HCT116 (cell line): Measurements from ENCODE around the gene ITPR1. TPM values are rescaled to one million over a fixed set of nuclear protein-coding genes. Genes with fewer than 3 reads are reported as not detected.
A peak's percentile ranks its signal among the peaks of the same experiment; 100 is the strongest.

Source experiments
- ATAC-seq: fragments of 200-7000 bp; cut with Tn5 transposase; 2 replicates; pipeline ENCODE4 v1.9.1; 2020; ENCODE audit warnings: mild to moderate bottlenecking, moderate library complexity
- BruUV-seq: library from RNA; stranded (reverse); fragments of 400-500 nt; replicated peaks from 2 replicates; lab custom pipeline; 2021; lab: Mats Ljungman, UMichigan
- CTCF ChIA-PET: fragments of 300-600 bp; sonication (Branson Sonifier 250); formaldehyde crosslinking; loops from one replicate; lab custom pipeline; 2021; ENCODE audit warnings: antibody characterized with exemption; lab: Charles Lee
- POLR2A ChIA-PET: fragments of 300-600, 350-600 bp; sonication (Branson Sonifier 250); formaldehyde crosslinking; loops from one replicate; lab custom pipeline; 2021; ENCODE audit warnings: antibody characterized with exemption; lab: Charles Lee
- RAD21 ChIA-PET, 2 experiments: fragments of 300-600 bp; sonication (Branson Sonifier 250); formaldehyde crosslinking; loops; one replicate each; lab custom pipeline; 2023; ENCODE audit warnings: low total read pairs in 2 of 2; ENCODE audit not compliant: uncharacterized antibody in 2 of 2, unreplicated experiment in 2 of 2, low non-redundant PET in 1 of 2; lab: Charles Lee
- DNase-seq: peaks from one replicate; pipeline ENCODE4 v3.0.0-alpha.2; 2010; ENCODE audit warnings: low read depth, low spot score
- H2AFZ ChIP-seq: fragments of 200-600 bp; shearing (Covaris generic), sonication (generic); 2 replicates; pipeline ENCODE4 v1.6.1; 2017; ENCODE audit warnings: low read depth, mixed run types, mixed read lengths, antibody characterized with exemption, low read length; ENCODE audit not compliant: poor library complexity, severe bottlenecking
- H3K27ac ChIP-seq: 2 replicates; pipeline ENCODE4 v1.5.1; 2012; ENCODE audit warnings: low read depth, low read length
- H3K27me3 ChIP-seq: fragments of 200-600 bp; sonication (generic); 2 replicates; pipeline ENCODE4 v1.6.1; 2016; ENCODE audit warnings: mixed run types, low read length, mixed read lengths; ENCODE audit not compliant: insufficient read depth
- H3K36me3 ChIP-seq, 2 experiments: fragments of 200-500 bp in 1 of 2; fragments of 200-600 bp in 1 of 2; sonication (Bioruptor generic) in 1 of 2; sonication (generic) in 1 of 2; 2 replicates each; pipeline versions ENCODE4 v1.5.1 to v1.6.1; 2014 to 2016; ENCODE audit warnings: low read length in 2 of 2, inconsistent platforms in 1 of 2, mixed read lengths in 1 of 2, mixed run types in 1 of 2; ENCODE audit not compliant: insufficient read depth in 2 of 2, control insufficient read depth in 1 of 2
- H3K4me1 ChIP-seq, 2 experiments: fragments of 200-600 bp in 1 of 2; sonication (generic) in 1 of 2; 2 replicates each; pipeline versions ENCODE4 v1.5.1 to v1.6.1; 2012 to 2017; ENCODE audit warnings: low read length in 2 of 2, inconsistent platforms in 1 of 2, mild to moderate bottlenecking in 1 of 2, mixed read lengths in 1 of 2, mixed run types in 1 of 2, moderate library complexity in 1 of 2; ENCODE audit not compliant: insufficient read depth in 2 of 2, control insufficient read depth in 1 of 2
- H3K4me2 ChIP-seq: fragments of 200-600 bp; sonication (generic); 2 replicates; pipeline ENCODE4 v1.6.1; 2017; ENCODE audit warnings: mixed run types, low read length, mixed read lengths
- H3K4me3 ChIP-seq, 2 experiments: fragments of 200-600 bp in 1 of 2; sonication (generic) in 1 of 2; replicated peaks in 1 of 2; 2 replicates each; pipeline ENCODE4 v1.5.1; 2011 to 2016; ENCODE audit warnings: low read length in 2 of 2, control low read depth in 1 of 2, low read depth in 1 of 2, mild to moderate bottlenecking in 1 of 2, mixed read lengths in 1 of 2, mixed run types in 1 of 2
- H3K79me2 ChIP-seq: fragments of 200-600 bp; sonication (generic); 2 replicates; pipeline ENCODE4 v1.6.1; 2017; ENCODE audit warnings: mild to moderate bottlenecking, mixed run types, low read length, moderate library complexity, mixed read lengths; ENCODE audit not compliant: insufficient read depth
- H3K9ac ChIP-seq: fragments of 200-600 bp; sonication (generic); 2 replicates; pipeline ENCODE4 v1.6.1; 2016; ENCODE audit warnings: low read length, mixed read lengths
- H3K9me2 ChIP-seq: fragments of 200-600 bp; sonication (generic), shearing (Covaris generic); 2 replicates; pipeline ENCODE4 v1.6.1; 2017; ENCODE audit warnings: mixed run types, mild to moderate bottlenecking, moderate library complexity; ENCODE audit not compliant: insufficient read depth
- H3K9me3 ChIP-seq, 2 experiments: fragments of 200-500 bp in 1 of 2; fragments of 200-600 bp in 1 of 2; sonication (Bioruptor generic) in 1 of 2; sonication (generic) in 1 of 2; 2 replicates each; pipeline ENCODE4 v1.6.1; 2014 to 2017; ENCODE audit warnings: low read length in 2 of 2, mixed read lengths in 2 of 2, inconsistent platforms in 1 of 2, low read depth in 1 of 2, mild to moderate bottlenecking in 1 of 2, mixed run types in 1 of 2, moderate library complexity in 1 of 2; ENCODE audit not compliant: control insufficient read depth in 1 of 2, insufficient read depth in 1 of 2
- H4K20me1 ChIP-seq: fragments of 200-600 bp; sonication (generic), shearing (Covaris generic); 2 replicates; pipeline ENCODE4 v1.6.1; 2017; ENCODE audit warnings: mixed run types, mild to moderate bottlenecking, moderate library complexity; ENCODE audit not compliant: insufficient read depth
- CEBPB ChIP-seq: IDR thresholded peaks from 2 replicates; pipeline ENCODE4 v1.6.1; 2012; ENCODE audit warnings: low read depth
- EGR1 ChIP-seq: IDR thresholded peaks from 2 replicates; pipeline ENCODE4 v1.6.1; 2012; ENCODE audit warnings: low read depth
- EZH2 ChIP-seq: fragments of 200-600 bp; sonication (generic); IDR thresholded peaks from 2 replicates; pipeline ENCODE4 v1.6.1; 2017; ENCODE audit warnings: antibody characterized with exemption, mixed run types
- FOSL1 ChIP-seq: IDR thresholded peaks from 2 replicates; pipeline ENCODE4 v1.6.1; 2012; ENCODE audit warnings: low read depth
- SP1 ChIP-seq: IDR thresholded peaks from 2 replicates; pipeline ENCODE4 v1.6.1; 2012; ENCODE audit warnings: low read depth
- SRF ChIP-seq: IDR thresholded peaks from 2 replicates; pipeline ENCODE4 v1.6.1; 2012; ENCODE audit warnings: low read depth
- ZNF274 ChIP-seq: fragments of 200-500 bp; sonication (Bioruptor generic); IDR thresholded peaks from 2 replicates; pipeline ENCODE4 v1.6.1; 2014; ENCODE audit warnings: mild to moderate bottlenecking, low read depth, low read length, inconsistent platforms
- intact Hi-C: fragments of 100-400 bp; cut with micrococcal nuclease; formaldehyde crosslinking; loops from 2 replicates; pipeline ENCODE4 v1.10.0; 2022
- total RNA-seq: library from RNA; stranded (reverse); gene quantifications from one replicate; pipeline ENCODE4 v1.2.1, GENCODE V29; 2021; ENCODE audit not compliant: unreplicated experiment
- TF ChIP-seq, protein P1 (sequence below): IDR thresholded peaks from 2 replicates; pipeline ENCODE4 v1.6.1; 2012
- TF ChIP-seq, protein P2 (sequence below): IDR thresholded peaks from 2 replicates; pipeline ENCODE4 v1.6.1; 2011; ENCODE audit warnings: mild to moderate bottlenecking, low read length, moderate library complexity; ENCODE audit not compliant: insufficient replicate concordance; ENCODE audit errors: extremely low read depth

The ITPR1 gene
- total RNA-seq, 1 experiment from 2014 or later = 9.2 TPM

DNA sequence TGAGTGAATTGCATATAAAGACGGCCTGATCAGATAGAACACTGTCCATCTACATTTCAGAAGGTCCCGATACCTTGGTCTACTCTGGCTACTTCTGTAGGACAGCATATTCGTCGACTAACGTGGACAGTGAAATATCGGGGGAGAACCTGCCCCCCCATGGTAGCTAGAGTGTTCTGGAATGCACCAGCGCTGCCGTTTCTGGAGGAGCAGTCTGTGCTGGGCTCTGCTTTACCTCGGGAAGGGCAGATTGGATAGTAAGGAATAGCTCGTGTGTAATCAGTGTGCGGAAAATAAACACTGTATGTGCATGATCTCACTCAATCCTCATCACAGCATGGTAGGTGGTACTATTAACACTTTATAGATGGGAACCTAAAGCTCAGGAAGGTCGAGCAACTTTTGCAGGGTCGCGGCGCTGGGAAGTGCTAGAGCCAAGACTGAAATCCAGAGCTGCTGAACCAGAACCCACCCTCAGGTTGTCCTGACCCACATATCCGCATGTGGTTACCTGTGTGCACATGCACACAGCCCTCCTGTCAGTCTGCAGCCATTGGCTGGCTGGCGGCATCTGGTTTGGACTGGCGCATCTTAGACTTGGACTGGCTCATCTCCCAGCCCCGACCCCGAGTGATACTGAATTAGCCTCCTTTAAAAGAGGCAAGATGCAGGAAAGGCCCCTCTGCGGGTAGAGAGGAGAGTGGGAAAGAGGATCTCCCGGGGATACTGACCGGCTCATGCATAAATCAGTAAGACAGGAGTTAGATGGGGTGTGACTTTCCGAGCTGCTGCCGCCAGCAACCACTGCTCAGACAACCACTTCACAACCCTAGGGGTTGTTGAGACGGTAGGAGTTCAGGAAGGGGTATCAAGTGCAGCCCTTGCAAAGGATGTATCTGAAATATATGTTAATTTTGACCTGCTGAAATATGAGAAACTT lies 331.1 kb downstream of the ITPR1 start:
- Histone ChIP-seq H3K9ac (no peak overlapping the region), H3K4me2 (peak overlapping the region; percentile 64), H2AFZ (no peak overlapping the region), H3K27me3 (no peaks in the 10 kb centered on the region), H4K20me1 (no peaks in the 10 kb centered on the region), H3K79me2 (no peaks in the 10 kb centered on the region), H3K27ac (no peak overlapping the region), H3K9me2 (no peaks in the 10 kb centered on the region), H3K36me3 (no peaks in the 10 kb centered on the region), H3K4me1 (peaks cover 20 to 47% of the 10 kb centered on the region in 2 experiments), H3K4me3 (no peak overlapping the region), H3K9me3 (no peaks in the 10 kb centered on the region)
- no peak for TF ChIP-seq FOSL1
- no peak for TF ChIP-seq SP1
- no peak for TF ChIP-seq ZNF274
- TF ChIP-seq, protein P1, sequence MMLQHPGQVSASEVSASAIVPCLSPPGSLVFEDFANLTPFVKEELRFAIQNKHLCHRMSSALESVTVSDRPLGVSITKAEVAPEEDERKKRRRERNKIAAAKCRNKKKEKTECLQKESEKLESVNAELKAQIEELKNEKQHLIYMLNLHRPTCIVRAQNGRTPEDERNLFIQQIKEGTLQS = no peak
- TF ChIP-seq, protein P2, sequence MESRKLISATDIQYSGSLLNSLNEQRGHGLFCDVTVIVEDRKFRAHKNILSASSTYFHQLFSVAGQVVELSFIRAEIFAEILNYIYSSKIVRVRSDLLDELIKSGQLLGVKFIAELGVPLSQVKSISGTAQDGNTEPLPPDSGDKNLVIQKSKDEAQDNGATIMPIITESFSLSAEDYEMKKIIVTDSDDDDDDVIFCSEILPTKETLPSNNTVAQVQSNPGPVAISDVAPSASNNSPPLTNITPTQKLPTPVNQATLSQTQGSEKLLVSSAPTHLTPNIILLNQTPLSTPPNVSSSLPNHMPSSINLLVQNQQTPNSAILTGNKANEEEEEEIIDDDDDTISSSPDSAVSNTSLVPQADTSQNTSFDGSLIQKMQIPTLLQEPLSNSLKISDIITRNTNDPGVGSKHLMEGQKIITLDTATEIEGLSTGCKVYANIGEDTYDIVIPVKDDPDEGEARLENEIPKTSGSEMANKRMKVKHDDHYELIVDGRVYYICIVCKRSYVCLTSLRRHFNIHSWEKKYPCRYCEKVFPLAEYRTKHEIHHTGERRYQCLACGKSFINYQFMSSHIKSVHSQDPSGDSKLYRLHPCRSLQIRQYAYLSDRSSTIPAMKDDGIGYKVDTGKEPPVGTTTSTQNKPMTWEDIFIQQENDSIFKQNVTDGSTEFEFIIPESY = no peak
- no peak for TF ChIP-seq EZH2
- TF ChIP-seq CEBPB = no peak
- no peak for TF ChIP-seq EGR1
- TF ChIP-seq SRF = no peak
- ChIA-PET POLR2A (no interaction called here), RAD21 (no interaction called here), CTCF (interaction anchor here (0.8 kb wide), 1 partner anchor 119 kb away, joined by 3 read pairs; no protein-coding TSS in a partner anchor)
- DNase-seq = no peak
- no TSS peak for BruUV-seq
- intact Hi-C loops = no loop called here
- ATAC-seq = peak; percentile 53
